HG03066 (cell line): ENCODE data around the gene MCM3AP.
"Not testable (repeated sequence)": the region's sequence is repeated elsewhere in the genome, so short reads cannot be mapped to it uniquely, and the experiment has no call there.

Experiments
- ATAC-seq: cut with Tn5 transposase; IDR thresholded peaks from one replicate; pipeline ENCODE4 v1.9.1; 2021; ENCODE audit warnings: low read depth; ENCODE audit not compliant: unreplicated experiment

The MCM3AP gene

GRCh38 chr21:46312949-46313348, 27.5 kb upstream of the MCM3AP start:
- no peak for ATAC-seq

DNA sequence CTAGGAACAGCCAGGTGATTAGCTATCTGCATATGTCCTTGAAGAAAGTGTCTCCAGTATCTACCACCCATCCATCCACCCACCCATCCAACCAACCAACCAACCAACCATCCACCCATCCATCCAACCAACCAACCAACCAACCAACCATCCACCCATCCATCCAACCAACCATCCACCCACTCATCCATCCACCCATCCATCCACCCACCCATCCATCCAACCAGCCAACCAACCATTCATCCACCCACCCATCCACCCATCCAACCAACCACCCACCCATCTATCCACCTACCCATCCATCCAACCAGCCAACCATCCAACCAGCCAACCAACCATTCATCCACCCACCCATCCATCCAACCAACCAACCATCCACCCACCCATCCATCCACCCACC, 26.2 kb upstream of the MCM3AP start:
- ATAC-seq: no peak

- ATAC-seq: not testable (repeated sequence)
Measured at GRCh38 chr21:46310260-46310659, 24.8 kb upstream of the MCM3AP start.

GRCh38 chr21:46308431-46308830, 23.0 kb upstream of the MCM3AP start:
- ATAC-seq: no peak

DNA sequence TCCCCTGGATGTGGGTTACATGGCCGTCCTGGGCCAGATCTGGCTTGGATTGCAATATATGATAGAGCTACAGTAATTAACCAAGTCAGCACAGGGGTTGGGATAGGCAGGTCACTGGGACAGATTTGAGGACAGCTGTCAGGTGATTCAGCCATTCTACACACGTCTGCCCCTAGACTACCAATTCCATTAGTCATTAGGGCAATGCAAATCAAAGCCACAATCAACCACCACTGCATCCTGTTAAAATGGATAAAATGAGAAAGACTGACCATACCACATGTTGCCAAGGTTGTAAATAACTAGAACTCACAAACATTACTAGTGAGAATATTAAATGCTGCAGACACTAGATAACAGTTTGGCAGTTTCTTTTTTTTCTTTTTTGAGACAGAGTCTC, 22.2 kb upstream of the MCM3AP start:
- ATAC-seq: no peak

GRCh38 chr21:46304955-46305354, 19.5 kb upstream of the MCM3AP start:
- no peak for ATAC-seq

DNA sequence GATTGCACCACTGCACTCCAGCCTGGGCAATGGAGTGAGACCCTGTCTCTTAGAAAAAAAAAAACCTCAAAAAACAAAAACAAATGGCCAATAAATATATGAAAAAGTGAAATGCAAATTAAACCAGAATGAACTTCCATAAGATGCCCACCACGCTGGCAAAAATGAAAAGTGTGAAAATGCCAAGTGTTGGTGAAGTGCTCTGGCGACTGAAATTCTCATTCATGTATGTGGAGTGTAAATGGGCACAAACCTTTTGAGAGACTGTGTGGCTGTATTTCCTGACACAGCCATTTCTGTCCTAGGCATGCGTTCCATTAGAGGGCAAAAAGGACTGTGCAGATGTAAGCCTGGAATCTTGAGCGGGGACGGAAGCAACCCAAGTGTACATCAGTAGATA, 19.0 kb upstream of the MCM3AP start:
- no peak for ATAC-seq

- no peak for ATAC-seq
Measured at GRCh38 chr21:46301759-46302158, 16.3 kb upstream of the MCM3AP start.

- ATAC-seq: no peak
Measured at GRCh38 chr21:46299167-46299566, 13.8 kb upstream of the MCM3AP start.

GRCh38 chr21:46297338-46298271, 12.2 kb upstream of the MCM3AP start:
- ATAC-seq: no peak

GRCh38 chr21:46295996-46296752, 10.8 kb upstream of the MCM3AP start:
- ATAC-seq: no peak

DNA sequence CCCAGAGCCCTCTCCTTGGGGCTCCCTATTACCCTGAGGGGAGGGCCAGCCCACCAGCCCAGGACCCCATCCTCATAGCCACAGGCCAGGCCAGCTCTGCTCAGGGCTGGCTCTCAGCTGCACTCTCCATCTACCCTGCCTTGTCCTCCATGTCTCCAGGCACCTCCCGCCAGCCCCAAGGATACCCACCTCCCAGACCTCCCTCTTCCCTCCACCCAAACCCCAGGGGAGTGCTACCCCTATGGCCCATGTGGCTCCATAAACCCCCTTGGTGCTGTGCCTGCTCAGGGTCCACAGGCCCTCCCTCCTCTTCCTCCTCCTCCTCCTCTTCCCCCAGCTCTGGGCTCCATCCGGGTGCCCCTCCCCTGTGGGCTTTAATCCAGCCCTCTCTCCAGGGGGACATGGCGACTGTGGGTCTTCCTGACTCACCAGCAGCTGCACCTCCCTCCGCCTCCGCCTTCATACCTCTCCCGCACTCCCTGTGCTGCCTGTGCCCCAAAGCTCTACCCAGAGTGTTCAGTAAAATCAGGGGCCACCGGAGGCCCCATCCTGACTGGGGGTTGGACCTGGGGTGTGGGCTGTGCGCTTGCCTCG, 9.9 kb upstream of the MCM3AP start:
- ATAC-seq: no peak

DNA sequence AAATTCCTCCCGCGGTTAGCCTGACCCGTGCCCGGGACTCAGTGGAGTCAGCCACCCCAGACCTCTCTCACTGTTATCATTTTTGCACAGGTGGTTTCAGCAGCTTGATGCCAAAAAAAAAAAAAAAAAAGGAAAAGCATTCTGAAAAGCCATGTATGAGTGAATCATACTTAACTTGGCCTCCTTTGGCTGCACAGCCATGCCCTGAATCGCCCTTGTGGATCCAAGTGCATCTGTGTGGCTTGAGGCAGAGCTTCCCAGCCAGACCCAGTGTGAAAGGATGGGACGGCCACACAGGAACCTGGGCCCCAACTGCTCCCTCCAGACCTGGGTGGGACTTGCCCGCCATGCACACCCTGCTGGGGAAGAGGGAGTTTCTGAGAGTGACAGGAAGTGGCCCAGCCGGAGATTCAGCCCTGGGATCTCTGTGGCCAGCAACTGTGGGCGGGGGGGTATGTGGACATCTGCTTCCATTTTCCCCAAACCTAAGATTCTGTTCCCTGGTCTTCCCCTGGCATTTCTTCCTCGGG, 9.3 kb upstream of the MCM3AP start:
- no peak for ATAC-seq

- ATAC-seq: no peak
Measured at GRCh38 chr21:46291561-46291960, 6.2 kb upstream of the MCM3AP start.

- ATAC-seq: no peak
Measured at GRCh38 chr21:46289655-46290179, 4.3 kb upstream of the MCM3AP start.

DNA sequence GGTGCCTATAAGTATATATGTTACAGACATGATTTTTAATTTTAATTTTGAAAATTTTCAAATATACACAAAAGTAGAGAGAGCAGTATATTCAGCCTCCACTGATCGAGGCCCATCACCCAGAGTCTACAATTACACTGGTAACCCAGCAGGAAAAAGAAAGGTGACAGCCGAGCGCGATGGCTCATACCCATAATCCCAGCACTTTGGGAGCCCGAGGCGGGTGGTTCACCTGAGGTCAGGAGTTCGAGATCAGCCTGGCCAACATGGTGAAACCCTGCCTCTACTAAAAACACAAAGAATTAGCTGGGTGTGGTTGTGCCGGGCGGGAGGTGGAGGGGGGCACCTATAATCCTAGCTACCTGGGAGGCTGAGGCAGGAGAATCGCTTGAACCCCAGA, 2.1 kb upstream of the MCM3AP start:
- ATAC-seq: no peak

- ATAC-seq: no peak
Measured at GRCh38 chr21:46286648-46287002, 1.2 kb upstream of the MCM3AP start.

GRCh38 chr21:46285761-46286647, 593 bp upstream of the MCM3AP start, which contains the start of gene YBEY:
TSS of gene YBEY (plus strand) at chr21:46286342. CDS start at chr21:46286914, 572 bp downstream.
- peak; percentile 85 for ATAC-seq

GRCh38 chr21:46284733-46285132, 678 bp downstream of the MCM3AP start:
- ATAC-seq: no peak
